MCF 10A (cell line): ENCODE data around the gene TRANK1. TPM values are rescaled to one million over a fixed set of nuclear protein-coding genes. Genes with fewer than 3 reads are reported as not detected.
A peak's percentile ranks its signal among the peaks of the same experiment; 100 is the strongest.

Source experiments
- BruUV-seq: library from RNA; stranded (reverse); fragments of 400-500 nt; replicated peaks from 2 replicates; lab custom pipeline; 2021; lab: Mats Ljungman, UMichigan
- CTCF ChIA-PET: fragments of 300-600 bp; sonication (Branson Sonifier 250); formaldehyde crosslinking; extraction: SDS; loops from one replicate; lab custom pipeline; 2021; ENCODE audit warnings: antibody characterized with exemption, inconsistent platforms; lab: Yijun Ruan, JAX
- POLR2A ChIA-PET: fragments of 300-600, 350-650 bp; sonication (Branson Sonifier 250); formaldehyde crosslinking; extraction: SDS; loops from one replicate; lab custom pipeline; 2020; ENCODE audit warnings: antibody characterized with exemption, inconsistent platforms; lab: Yijun Ruan, JAX
- DNase-seq: peaks from one replicate; pipeline ENCODE4 v3.0.0-alpha.2; 2018; ENCODE audit not compliant: unreplicated experiment
- H3K27ac Mint-ChIP-seq: one replicate; pipeline ENCODE4 v1.8.0; 2022; ENCODE audit warnings: mild to moderate bottlenecking, low read depth, mixed read lengths; ENCODE audit not compliant: unreplicated experiment
- H3K27me3 Mint-ChIP-seq: one replicate; pipeline ENCODE4 v1.8.0; 2022; ENCODE audit warnings: mixed read lengths; ENCODE audit not compliant: insufficient read depth, unreplicated experiment
- H3K36me3 Mint-ChIP-seq: one replicate; pipeline ENCODE4 v1.8.0; 2022; ENCODE audit warnings: mild to moderate bottlenecking, moderate library complexity, mixed read lengths; ENCODE audit not compliant: insufficient read depth, unreplicated experiment
- H3K4me1 Mint-ChIP-seq: one replicate; pipeline ENCODE4 v1.8.0; 2022; ENCODE audit warnings: mixed read lengths; ENCODE audit not compliant: insufficient read depth, unreplicated experiment
- H3K4me3 Mint-ChIP-seq: one replicate; pipeline ENCODE4 v1.8.0; 2022; ENCODE audit warnings: mild to moderate bottlenecking, moderate library complexity, mixed read lengths; ENCODE audit not compliant: unreplicated experiment
- H3K9me3 Mint-ChIP-seq: one replicate; pipeline ENCODE4 v1.8.0; 2022; ENCODE audit warnings: mixed read lengths; ENCODE audit not compliant: unreplicated experiment
- CTCF ChIP-seq: fragments of 200-600 bp; IDR thresholded peaks from one replicate; pipeline ENCODE4 v1.8.0; 2022; ENCODE audit warnings: antibody characterized with exemption, mild to moderate bottlenecking; ENCODE audit not compliant: unreplicated experiment
- intact Hi-C: fragments of 100-400 bp; cut with micrococcal nuclease; formaldehyde crosslinking; loops from 2 replicates; pipeline ENCODE4 v1.14.1; 2022
- total RNA-seq: library from RNA; stranded (reverse); gene quantifications from 2 replicates; pipeline ENCODE4 v1.2.3, GENCODE V29; 2022

Gene TRANK1
- total RNA-seq, 1 experiment from 2014 or later: 4.7 TPM

GRCh38 chr3:36796881-36797280, 148.0 kb downstream of the TRANK1 start:
- CTCF ChIA-PET: interaction anchor here (1.0 kb wide), 1 partner anchor 228 kb away, joined by 3 read pairs; no protein-coding TSS in a partner anchor
- no peaks in the 10 kb centered on the region for H3K9me3 Mint-ChIP-seq
- DNase-seq: peak; percentile 17

GRCh38 chr3:36796161-36796560, 148.7 kb downstream of the TRANK1 start:
- no peak for TF ChIP-seq CTCF
- intact Hi-C loops: no loop called here
- Mint-ChIP-seq H3K9me3 (no peaks in the 10 kb centered on the region), H3K27ac (no peak overlapping the region), H3K36me3 (no peaks in the 10 kb centered on the region), H3K4me1 (peaks cover 5% of the 10 kb centered on the region), H3K27me3 (peaks cover 10% of the 10 kb centered on the region), H3K4me3 (no peak overlapping the region)
- ChIA-PET CTCF (interaction anchor here (0.6 to 1.7 kb wide), 3 partner anchors 77 to 229 kb away, joined by 3 to 6 read pairs (median 3); no protein-coding TSS in a partner anchor), POLR2A (no interaction called here)
- no peak for DNase-seq
- BruUV-seq: no TSS peak

More at GRCh38 chr3:36796881-36797280, 148.0 kb downstream of the TRANK1 start:
- H3K4me1 Mint-ChIP-seq: peaks cover 5% of the 10 kb centered on the region
- H3K27me3 Mint-ChIP-seq: peaks cover 2% of the 10 kb centered on the region
- no TSS peak for BruUV-seq
- no peak overlapping the region for H3K27ac Mint-ChIP-seq
- intact Hi-C loops: no loop called here
- no peaks in the 10 kb centered on the region for H3K36me3 Mint-ChIP-seq
- TF ChIP-seq CTCF: no peak
- POLR2A ChIA-PET: no interaction called here
- no peak overlapping the region for H3K4me3 Mint-ChIP-seq

DNA sequence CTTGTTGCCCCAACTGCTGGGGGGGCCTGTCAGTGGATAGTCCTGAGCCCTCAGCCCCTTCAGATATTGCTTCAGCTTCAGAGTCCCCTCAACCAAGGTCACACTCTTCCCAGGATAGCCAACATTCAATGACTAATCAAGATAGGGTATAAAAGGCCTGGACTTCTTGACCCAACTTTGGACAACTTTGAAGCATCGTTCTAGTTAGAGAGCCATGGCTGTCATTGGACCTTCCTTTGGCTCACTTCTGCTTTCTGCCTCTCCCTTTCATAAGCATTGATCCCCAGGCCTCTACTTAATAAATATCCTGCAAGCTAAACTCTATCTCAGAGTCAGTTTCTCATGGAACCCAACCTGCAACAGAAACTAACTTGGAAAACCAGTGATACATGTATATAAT, 149.2 kb downstream of the TRANK1 start:
- no TSS peak for BruUV-seq
- CTCF ChIA-PET: interaction anchor here (0.6 to 5.0 kb wide), 6 partner anchors 25 to 163 kb away, joined by 3 to 69 read pairs (median 4); no protein-coding TSS in a partner anchor
- H3K36me3 Mint-ChIP-seq: no peaks in the 10 kb centered on the region

DNA sequence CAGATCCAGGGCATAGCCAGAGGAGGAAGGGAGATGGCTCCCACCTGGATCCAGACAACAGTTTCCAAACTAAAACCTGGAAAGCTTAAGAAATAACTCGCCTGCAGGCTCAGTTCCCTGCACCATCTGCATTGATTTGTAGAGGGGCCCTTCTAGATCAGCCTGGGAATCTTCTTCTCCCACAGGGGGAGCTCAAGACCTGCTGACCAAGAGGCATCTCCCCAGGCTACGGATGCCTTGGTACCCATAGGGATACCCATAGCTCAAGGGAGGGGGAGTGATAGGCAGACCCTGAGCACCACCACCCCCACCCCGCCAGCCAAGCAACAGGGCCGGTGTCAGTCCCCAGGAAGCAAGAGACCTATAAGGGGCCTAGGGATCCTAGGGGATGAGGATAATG, 152.5 kb downstream of the TRANK1 start:
- peaks cover 26% of the 10 kb centered on the region for H3K27me3 Mint-ChIP-seq
- peak; percentile 51 for DNase-seq
- ChIA-PET CTCF (interaction anchor here (0.5 to 5.0 kb wide), 23 partner anchors 8 to 1760 kb away, joined by 3 to 69 read pairs (median 4); no protein-coding TSS in a partner anchor), POLR2A (no interaction called here)
- peak; percentile 53 for TF ChIP-seq CTCF
- no peaks in the 10 kb centered on the region for H3K4me1 Mint-ChIP-seq
- no peaks in the 10 kb centered on the region for H3K36me3 Mint-ChIP-seq
- intact Hi-C loops: loop anchor here (1.0 to 2.0 kb wide), 4 partner anchors 50 to 420 kb away; no protein-coding TSS in a partner anchor
- H3K4me3 Mint-ChIP-seq: no peak overlapping the region
- BruUV-seq: no TSS peak
- no peaks in the 10 kb centered on the region for H3K9me3 Mint-ChIP-seq
- no peak overlapping the region for H3K27ac Mint-ChIP-seq

More for the DNA sequence above, 149.2 kb downstream of the TRANK1 start:
- H3K4me1 Mint-ChIP-seq: peaks cover 3% of the 10 kb centered on the region
- no peak overlapping the region for H3K27ac Mint-ChIP-seq
- no peak overlapping the region for H3K4me3 Mint-ChIP-seq
- POLR2A ChIA-PET: no interaction called here
- peaks cover 15% of the 10 kb centered on the region for H3K27me3 Mint-ChIP-seq
- intact Hi-C loops: no loop called here
- H3K9me3 Mint-ChIP-seq: no peaks in the 10 kb centered on the region
- DNase-seq: no peak
- no peak for TF ChIP-seq CTCF
